ENCODE measurements around the gene GNA12. TPM values are rescaled to one million over a fixed set of nuclear protein-coding genes. Genes with fewer than 3 reads are reported as not detected.
"Not testable (repeated sequence)": the region's sequence is repeated elsewhere in the genome, so short reads cannot be mapped to it uniquely, and the experiment has no call there.

GNA12 gene
- total RNA-seq, 2 experiments from 2014 or later: 14.4 to 18.6 TPM

GRCh38 chr7:2700141-2700850 is 143.8 kb downstream of the GNA12 start:
- CTCF ChIA-PET: interaction anchor here (0.5 to 4.0 kb wide), 7 partner anchors 10 to 230 kb away, joined by 3 to 107 read pairs (median 12); partner anchors contain the start of gene TTYH3
- no peak for DNase-seq
- Mint-ChIP-seq H3K27me3 (peaks cover 43% of the 10 kb centered on the region), H3K9me3 (ENCODE audit: low read depth) (no peaks in the 10 kb centered on the region), H3K27ac (peak overlapping the region; percentile 82), H3K36me3 (no peaks in the 10 kb centered on the region), H3K4me3 (no peak overlapping the region), H3K4me1 (peaks cover 36% of the 10 kb centered on the region)
- no peak for ATAC-seq

GRCh38 chr7:2699289-2699620 is 144.9 kb downstream of the GNA12 start:
- Mint-ChIP-seq H3K36me3 (no peaks in the 10 kb centered on the region), H3K27me3 (peaks cover 40% of the 10 kb centered on the region), H3K4me1 (peaks cover 36% of the 10 kb centered on the region), H3K4me3 (peak overlapping the region; percentile 47), H3K27ac (peak overlapping the region; percentile 82), H3K9me3 (ENCODE audit: low read depth) (no peaks in the 10 kb centered on the region)
- DNase-seq: no peak
- ATAC-seq: no peak
- CTCF ChIA-PET: interaction anchor here (0.6 to 4.0 kb wide), 13 partner anchors 10 to 278 kb away, joined by 3 to 107 read pairs (median 7); partner anchors contain the start of gene TTYH3

- no peaks in the 10 kb centered on the region for H3K9me3 Mint-ChIP-seq (ENCODE audit: low read depth)
- DNase-seq: peak; percentile 96
- ATAC-seq: peak; percentile 90
- peak overlapping the region; percentile 82 for H3K27ac Mint-ChIP-seq
- H3K4me3 Mint-ChIP-seq: peak overlapping the region; percentile 47
- CTCF ChIA-PET: interaction anchor here (0.6 to 4.0 kb wide), 14 partner anchors 9 to 343 kb away, joined by 3 to 107 read pairs (median 6); no protein-coding TSS in a partner anchor
- H3K36me3 Mint-ChIP-seq: no peaks in the 10 kb centered on the region
- H3K4me1 Mint-ChIP-seq: peaks cover 36% of the 10 kb centered on the region
- H3K27me3 Mint-ChIP-seq: peaks cover 39% of the 10 kb centered on the region
Measured at GRCh38 chr7:2698581-2699288, 145.4 kb downstream of the GNA12 start.

GRCh38 chr7:2694122-2694436 is 150.0 kb downstream of the GNA12 start:
- Mint-ChIP-seq H3K27me3 (peaks cover 54% of the 10 kb centered on the region), H3K4me1 (peaks cover 48% of the 10 kb centered on the region)
- not testable (repeated sequence) for H3K9me3 Mint-ChIP-seq (ENCODE audit: low read depth); ATAC-seq; H3K27ac Mint-ChIP-seq; DNase-seq; H3K4me3 Mint-ChIP-seq; H3K36me3 Mint-ChIP-seq
- CTCF ChIA-PET: interaction anchor here (1.6 to 10.4 kb wide), 3 partner anchors 16 to 25 kb away, joined by 4 to 70 read pairs (median 25); no protein-coding TSS in a partner anchor

GRCh38 chr7:2693420-2694121 is 150.5 kb downstream of the GNA12 start:
- DNase-seq; H3K36me3 Mint-ChIP-seq; H3K4me3 Mint-ChIP-seq; ATAC-seq; H3K27ac Mint-ChIP-seq; H3K9me3 Mint-ChIP-seq (ENCODE audit: low read depth): not testable (repeated sequence)
- CTCF ChIA-PET: interaction anchor here (1.6 to 10.4 kb wide), 3 partner anchors 16 to 26 kb away, joined by 4 to 70 read pairs (median 25); no protein-coding TSS in a partner anchor
- peaks cover 48% of the 10 kb centered on the region for H3K4me1 Mint-ChIP-seq
- H3K27me3 Mint-ChIP-seq: peaks cover 58% of the 10 kb centered on the region

- CTCF ChIA-PET: interaction anchor here (1.6 to 10.4 kb wide), 3 partner anchors 18 to 27 kb away, joined by 4 to 70 read pairs (median 25); no protein-coding TSS in a partner anchor
- H3K36me3 Mint-ChIP-seq: no peaks in the 10 kb centered on the region
- no peak for DNase-seq
- no peaks in the 10 kb centered on the region for H3K9me3 Mint-ChIP-seq (ENCODE audit: low read depth)
- ATAC-seq: no peak
- H3K4me3 Mint-ChIP-seq: no peak overlapping the region
- peaks cover 42% of the 10 kb centered on the region for H3K4me1 Mint-ChIP-seq
- peaks cover 59% of the 10 kb centered on the region for H3K27me3 Mint-ChIP-seq
- H3K27ac Mint-ChIP-seq: no peak overlapping the region
Measured at GRCh38 chr7:2692543-2692942, 151.6 kb downstream of the GNA12 start.

- H3K4me1 Mint-ChIP-seq: peaks cover 39% of the 10 kb centered on the region
- not testable (repeated sequence) for H3K36me3 Mint-ChIP-seq; H3K4me3 Mint-ChIP-seq; H3K27ac Mint-ChIP-seq; H3K9me3 Mint-ChIP-seq (ENCODE audit: low read depth); DNase-seq; ATAC-seq
- CTCF ChIA-PET: interaction anchor here (5.4 to 10.4 kb wide), 2 partner anchors 18 to 21 kb away, joined by 25 to 70 read pairs; no protein-coding TSS in a partner anchor
- H3K27me3 Mint-ChIP-seq: peaks cover 62% of the 10 kb centered on the region
Measured at GRCh38 chr7:2691932-2692439, 152.1 kb downstream of the GNA12 start.

- Mint-ChIP-seq H3K27ac (no peak overlapping the region), H3K36me3 (no peaks in the 10 kb centered on the region), H3K9me3 (ENCODE audit: low read depth) (no peaks in the 10 kb centered on the region), H3K4me3 (no peak overlapping the region), H3K4me1 (peaks cover 34% of the 10 kb centered on the region), H3K27me3 (peaks cover 63% of the 10 kb centered on the region)
- no peak for DNase-seq
- CTCF ChIA-PET: interaction anchor here (0.7 to 10.4 kb wide), 4 partner anchors 10 to 49 kb away, joined by 4 to 70 read pairs (median 16); no protein-coding TSS in a partner anchor
- no peak for ATAC-seq
Measured at GRCh38 chr7:2691011-2691707, 152.9 kb downstream of the GNA12 start.

GRCh38 chr7:2689951-2690705 is 154.0 kb downstream of the GNA12 start:
- H3K27ac Mint-ChIP-seq: no peak overlapping the region
- H3K4me3 Mint-ChIP-seq: no peak overlapping the region
- no peaks in the 10 kb centered on the region for H3K9me3 Mint-ChIP-seq (ENCODE audit: low read depth)
- peaks cover 69% of the 10 kb centered on the region for H3K27me3 Mint-ChIP-seq
- no peaks in the 10 kb centered on the region for H3K36me3 Mint-ChIP-seq
- CTCF ChIA-PET: interaction anchor here (0.7 to 10.4 kb wide), 6 partner anchors 9 to 25 kb away, joined by 3 to 70 read pairs (median 11); no protein-coding TSS in a partner anchor
- H3K4me1 Mint-ChIP-seq: peaks cover 32% of the 10 kb centered on the region
- no peak for DNase-seq
- ATAC-seq: no peak

- Mint-ChIP-seq H3K4me3 (peak overlapping the region; percentile 53), H3K27ac (no peak overlapping the region), H3K9me3 (ENCODE audit: low read depth) (no peaks in the 10 kb centered on the region), H3K4me1 (peaks cover 32% of the 10 kb centered on the region), H3K36me3 (no peaks in the 10 kb centered on the region), H3K27me3 (peaks cover 71% of the 10 kb centered on the region)
- DNase-seq: no peak
- CTCF ChIA-PET: interaction anchor here (1.2 to 10.4 kb wide), 5 partner anchors 9 to 25 kb away, joined by 3 to 70 read pairs (median 15); no protein-coding TSS in a partner anchor
- peak; percentile 7 for ATAC-seq
Measured at GRCh38 chr7:2689343-2689847, 154.7 kb downstream of the GNA12 start.

- CTCF ChIA-PET: interaction anchor here (1.2 to 10.4 kb wide), 5 partner anchors 11 to 26 kb away, joined by 3 to 70 read pairs (median 15); no protein-coding TSS in a partner anchor
- no peaks in the 10 kb centered on the region for H3K9me3 Mint-ChIP-seq (ENCODE audit: low read depth)
- H3K27ac Mint-ChIP-seq: no peak overlapping the region
- H3K36me3 Mint-ChIP-seq: no peaks in the 10 kb centered on the region
- peak overlapping the region; percentile 53 for H3K4me3 Mint-ChIP-seq
- DNase-seq (no peak), ATAC-seq (peak; percentile 42)
- peaks cover 72% of the 10 kb centered on the region for H3K27me3 Mint-ChIP-seq
- H3K4me1 Mint-ChIP-seq: peaks cover 32% of the 10 kb centered on the region
Measured at GRCh38 chr7:2688409-2689342, 155.4 kb downstream of the GNA12 start.

Measured in activated CD8-positive, alpha-beta memory T cell treated with anti-CD3 and anti-CD28 coated beads, Interleukin-2, amount 10 ng/mL, durations not matched to agents 7 days and 5 days (primary cell).